ENCODE data around the gene ART1.
"Not testable (repeated sequence)": the region's sequence is repeated elsewhere in the genome, so short reads cannot be mapped to it uniquely, and the experiment has no call there.

ART1 gene

DNA sequence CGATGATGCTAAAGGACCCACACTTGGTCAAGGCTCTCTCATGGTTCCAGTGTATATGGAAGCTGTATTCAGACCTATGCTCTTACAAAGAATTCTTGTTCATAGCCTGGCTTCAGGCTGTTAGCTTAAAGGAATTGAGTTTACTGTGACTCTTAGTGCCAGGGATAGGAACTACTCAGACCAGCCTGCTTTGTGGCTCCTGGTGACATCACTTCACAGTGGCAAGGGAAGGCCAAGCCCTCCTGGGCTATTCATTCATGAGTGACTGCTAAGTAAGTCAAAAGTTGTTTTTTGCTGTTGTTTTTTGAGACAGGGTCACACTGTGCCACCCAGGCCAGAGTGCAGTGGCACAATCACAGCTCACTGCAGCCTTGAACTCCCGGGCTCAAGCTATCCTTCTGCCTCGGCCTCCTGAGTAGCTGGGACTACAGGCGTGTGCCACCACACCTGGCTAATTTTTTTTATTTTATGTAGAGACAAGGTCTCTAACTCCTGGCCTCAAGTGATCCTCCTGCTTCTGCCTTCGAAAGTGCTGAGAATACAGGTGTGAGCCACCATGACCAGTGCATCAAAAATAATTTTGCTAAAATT lies 12.8 kb upstream of the ART1 start:
- DNase-seq: no peak

- no peak for DNase-seq
These were observed 9.1 kb upstream of the ART1 start for GRCh38 chr11:3635641-3636375.

- DNase-seq: no peak
These were observed 7.7 kb upstream of the ART1 start for GRCh38 chr11:3637201-3637600.

DNA sequence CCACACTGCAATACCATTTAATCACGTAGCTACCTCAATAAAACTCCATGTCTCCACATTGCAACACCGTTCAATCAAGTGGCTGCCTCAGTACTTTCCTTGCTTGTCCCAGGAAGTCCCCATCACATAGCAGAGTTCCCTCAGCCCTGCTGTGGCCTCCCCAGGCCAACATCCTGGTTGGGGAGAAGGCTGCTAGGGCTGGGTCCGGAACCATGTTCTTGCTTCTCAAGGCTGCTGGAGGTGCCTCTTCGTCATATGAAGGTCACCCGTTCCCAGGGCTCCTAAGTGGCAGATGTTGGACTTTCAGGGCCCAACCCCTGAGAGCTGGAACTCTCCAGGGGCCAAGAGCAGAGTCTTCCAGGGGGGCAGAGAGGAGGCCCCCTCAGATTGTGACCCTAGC lies 6.4 kb upstream of the ART1 start:
- no peak for DNase-seq

GRCh38 chr11:3639841-3640240 lies 5.1 kb upstream of the ART1 start:
- DNase-seq: no peak

GRCh38 chr11:3641191-3641590 lies 3.7 kb upstream of the ART1 start:
- DNase-seq: no peak

DNA sequence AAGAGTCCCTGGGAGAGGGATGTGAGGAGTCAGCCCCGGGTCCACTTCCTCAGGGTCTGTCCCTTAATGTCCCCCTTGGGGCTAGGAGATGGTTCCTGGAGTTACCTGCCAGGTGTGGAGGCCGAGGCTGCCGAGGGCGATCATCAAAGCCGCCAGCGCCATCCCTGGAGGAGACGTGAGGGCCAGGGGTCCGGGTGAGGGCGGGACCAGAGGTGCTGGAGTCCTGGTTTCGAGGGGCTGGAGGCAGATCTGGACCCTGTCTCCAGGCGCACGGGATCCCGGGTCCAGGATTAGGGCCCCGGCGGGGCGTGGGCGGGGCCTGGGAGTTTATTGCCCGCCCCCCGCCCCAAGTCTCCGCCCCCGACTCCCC lies 3.2 kb upstream of the ART1 start, which contains the start of gene ART5:
Gene ART5 (minus strand): TSS at position 292 of the 370 bp plus-strand sequence. CDS start 130 bp downstream, at position 162.
- DNase-seq: no peak

DNA sequence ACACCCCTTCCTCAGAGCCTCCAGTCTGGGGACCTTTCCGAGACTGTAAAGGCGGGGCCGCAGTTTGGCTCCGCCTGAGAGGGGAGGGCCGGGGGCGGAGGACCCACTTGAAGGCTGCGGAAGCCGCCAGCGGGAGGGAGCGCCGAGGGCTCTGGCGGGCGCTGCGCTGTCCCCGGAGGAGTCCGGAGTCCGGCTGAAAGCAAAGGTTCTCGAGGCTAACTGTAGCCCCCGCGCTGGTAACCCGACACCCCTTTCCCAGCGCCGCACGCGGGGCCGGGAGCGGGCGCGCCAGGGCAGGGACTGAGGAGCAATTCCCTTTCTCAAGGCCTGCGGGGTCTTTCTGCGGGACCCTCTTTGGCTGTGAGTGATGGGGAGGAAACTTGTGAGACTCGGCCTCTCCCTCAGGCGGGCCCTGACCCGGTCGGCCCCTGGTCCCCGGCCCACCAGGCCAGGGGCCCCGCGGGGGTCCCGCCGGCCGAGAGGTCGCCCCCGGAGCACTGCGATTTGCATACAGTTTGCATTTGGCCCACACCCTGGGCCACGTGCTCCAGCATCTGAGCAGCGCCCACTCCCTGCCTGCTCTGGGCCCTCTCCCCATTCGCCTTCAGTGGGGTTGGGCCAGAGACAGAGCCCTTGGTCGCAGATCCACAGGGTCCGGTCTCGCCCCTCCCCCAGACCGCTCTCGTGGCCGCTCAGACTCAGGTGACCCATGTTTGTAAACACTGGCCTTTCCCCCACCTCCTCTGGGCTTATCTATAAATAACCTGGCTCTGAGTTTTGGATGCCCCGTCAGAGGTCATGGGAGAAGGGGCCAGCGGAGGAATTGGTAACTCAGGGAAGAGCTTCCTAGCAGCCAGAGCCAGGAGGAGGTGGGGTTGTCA lies 2.6 kb upstream of the ART1 start:
- peak; percentile 64 for DNase-seq

DNA sequence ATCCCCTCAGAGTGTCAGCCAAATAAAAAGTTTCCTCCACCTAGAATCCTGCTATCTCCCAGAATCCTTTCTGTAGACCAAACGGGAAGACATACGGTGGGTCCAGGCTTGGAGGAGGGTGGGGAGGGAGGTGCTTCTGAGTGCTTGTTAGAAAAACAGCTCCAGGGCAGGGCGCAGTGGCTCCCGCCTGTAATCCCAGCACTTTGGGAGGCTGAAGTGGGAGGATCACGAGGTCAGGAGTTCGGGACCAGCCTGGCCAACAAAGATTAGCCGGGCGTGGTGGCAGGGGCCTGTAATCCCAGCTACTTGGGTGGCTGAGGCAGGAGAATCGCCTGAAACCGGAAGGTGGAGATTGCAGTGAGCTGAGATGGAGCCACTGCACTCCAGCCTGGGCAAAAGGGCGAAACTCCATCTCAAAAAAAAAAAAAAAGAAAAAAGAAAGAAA lies 1.8 kb upstream of the ART1 start:
- not testable (repeated sequence) for DNase-seq

DNA sequence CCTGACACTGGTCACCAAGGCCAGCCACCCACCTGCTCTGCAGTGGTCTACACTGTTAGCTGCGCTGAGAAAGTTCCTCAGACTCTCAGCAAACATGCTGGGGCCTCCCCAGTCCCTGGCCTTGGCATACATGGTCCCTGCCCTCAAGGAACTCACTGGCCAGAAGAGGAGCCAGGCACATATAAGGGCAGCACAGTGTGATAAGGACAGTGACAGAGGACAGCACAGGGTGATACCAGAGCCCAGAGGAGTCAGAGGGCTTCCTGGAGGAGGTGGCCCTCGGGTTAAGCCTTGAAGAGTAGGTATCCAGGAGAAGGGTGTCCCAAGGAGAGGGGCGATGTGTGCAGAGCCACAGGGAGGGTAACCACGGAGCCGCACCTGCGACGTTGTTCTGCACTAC lies 624 bp downstream of the ART1 start:
- DNase-seq: no peak

DNA sequence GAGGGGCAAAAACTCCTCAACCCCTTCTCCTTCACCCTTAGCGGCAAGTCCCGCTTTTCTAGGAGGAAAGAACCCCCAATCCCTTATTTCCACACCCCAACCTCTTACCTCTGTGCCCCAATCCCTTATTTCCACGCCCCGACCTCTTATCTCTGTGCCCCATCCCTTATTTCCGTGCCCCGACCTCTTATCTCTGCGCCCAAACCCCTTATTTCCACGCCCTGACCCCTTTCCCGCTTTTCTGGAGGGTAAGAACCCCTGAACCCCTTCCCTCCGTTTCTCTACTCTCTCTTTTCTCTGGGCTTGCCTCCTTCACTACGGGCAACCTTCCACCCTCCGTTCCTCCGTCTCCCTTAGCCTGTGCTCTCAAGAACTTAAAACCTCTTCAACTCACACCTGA lies 3.9 kb downstream of the ART1 start:
- DNase-seq: not testable (repeated sequence)

DNA sequence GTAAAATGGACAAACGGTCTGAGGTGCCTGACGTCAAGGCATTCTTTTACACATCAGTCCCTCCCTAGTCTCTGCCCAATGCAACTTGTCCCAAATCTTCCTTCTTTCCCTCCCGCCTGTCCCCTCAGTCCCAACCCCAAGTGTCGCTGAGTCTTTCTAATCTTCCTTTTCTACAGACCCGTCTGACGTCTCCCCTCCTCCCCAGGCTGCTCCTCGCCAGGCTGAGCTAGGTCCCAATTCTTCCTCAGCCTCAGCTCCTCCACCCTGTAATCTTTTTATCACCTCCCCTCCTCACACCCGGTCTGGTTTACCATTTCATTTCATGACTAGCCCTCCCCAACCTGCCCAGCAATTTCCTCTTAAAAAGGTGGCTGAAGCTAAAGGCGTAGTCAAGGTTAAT lies 4.4 kb downstream of the ART1 start:
- DNase-seq: not testable (repeated sequence)

GRCh38 chr11:3652514-3652913 lies 7.6 kb downstream of the ART1 start:
- DNase-seq: not testable (repeated sequence)

GRCh38 chr11:3655547-3655946 lies 10.6 kb downstream of the ART1 start:
- no peak for DNase-seq

- DNase-seq: not testable (repeated sequence)
These were observed 12.4 kb downstream of the ART1 start for GRCh38 chr11:3657331-3657730.

- DNase-seq: no peak
These were observed 13.3 kb downstream of the ART1 start for GRCh38 chr11:3658252-3658651.

GRCh38 chr11:3659595-3660515 lies 14.9 kb downstream of the ART1 start:
- DNase-seq: no peak

DNA sequence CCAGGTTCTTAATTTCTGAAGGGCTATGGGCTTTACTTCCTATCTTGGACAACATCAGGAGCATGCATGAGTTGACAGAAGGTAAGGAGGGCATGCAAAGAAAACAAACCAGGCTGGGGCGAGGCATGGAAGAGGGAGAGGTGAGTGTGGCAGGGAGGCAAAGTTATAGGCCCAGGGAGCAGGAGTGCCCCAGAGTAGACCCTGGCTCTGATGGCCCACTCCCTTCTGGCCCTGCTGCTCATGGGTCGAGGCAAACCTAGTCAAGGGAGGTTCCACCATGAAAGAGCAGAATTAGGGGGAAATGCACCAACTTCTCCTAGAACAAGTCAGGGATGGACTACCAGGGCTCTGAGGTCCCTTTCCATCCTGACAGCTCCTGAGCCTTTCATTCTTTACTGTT lies 16.0 kb downstream of the ART1 start:
- no peak for DNase-seq

DNA sequence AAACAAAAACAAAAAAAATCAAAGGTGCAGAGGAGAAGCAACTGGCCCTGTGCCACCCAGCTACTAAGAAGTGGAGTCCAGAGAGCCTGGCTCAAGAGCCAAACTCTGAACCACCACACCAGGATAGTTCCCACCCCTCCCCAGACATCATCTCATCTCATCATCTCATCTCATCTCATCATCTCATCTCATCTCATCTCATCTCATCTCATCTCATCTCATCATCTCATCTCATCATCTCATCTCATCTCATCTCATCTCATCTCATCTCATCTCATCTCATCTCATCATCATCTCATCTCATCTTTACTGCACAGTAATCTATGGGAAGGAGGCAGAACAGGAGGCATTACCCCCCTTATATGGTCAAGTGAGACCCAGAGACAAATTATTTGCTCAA lies 17.9 kb downstream of the ART1 start:
- no peak for DNase-seq

- no peak for DNase-seq
These were observed 19.2 kb downstream of the ART1 start for GRCh38 chr11:3664032-3664630.

DNA sequence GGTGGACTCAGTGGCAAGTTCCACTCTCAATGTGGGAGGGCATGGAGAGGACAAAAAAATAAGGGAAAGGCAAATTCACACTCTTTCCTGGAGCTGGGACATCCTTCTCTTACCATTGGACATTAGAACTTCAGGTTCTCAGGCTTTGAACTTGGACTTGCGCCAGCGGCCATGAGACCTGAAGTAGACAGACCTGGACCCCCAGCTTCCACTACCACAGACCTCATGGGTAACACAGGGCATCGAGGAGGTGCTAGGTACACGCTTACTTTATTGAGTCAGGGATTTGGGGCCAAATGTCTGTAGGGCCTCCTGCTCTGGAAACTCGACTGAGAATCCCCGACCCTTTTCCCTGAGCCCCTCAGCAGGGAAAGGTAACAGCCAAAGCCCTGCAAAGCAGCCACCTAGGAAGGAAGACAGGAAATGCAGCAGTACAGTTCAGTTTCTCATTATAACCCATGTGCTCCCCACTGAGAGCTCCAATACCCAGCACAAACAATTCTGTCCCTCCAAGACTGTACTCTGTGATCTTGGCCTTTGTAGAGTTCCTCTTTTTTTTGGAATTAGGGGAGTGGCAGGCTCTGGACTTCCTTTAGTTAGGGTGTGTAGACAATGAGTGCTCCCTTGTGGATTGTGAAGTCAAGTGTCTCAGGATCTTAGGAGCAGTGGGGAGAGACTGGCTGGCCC lies 20.6 kb downstream of the ART1 start:
- no peak for DNase-seq

All from NCI-H1048 (cell line).